Motor neuron (in vitro differentiated cells): ENCODE measurements around the gene WIPF3. TPM values are rescaled to one million over a fixed set of nuclear protein-coding genes. Genes with fewer than 3 reads are reported as not detected.
A peak's percentile ranks its signal among the peaks of the same experiment; 100 is the strongest.

Experiments
- ATAC-seq, 8 experiments: fragments of 200-7000 bp; cut with Tn5 transposase; replicated peaks in 6 of 8; 2 replicates each; pipeline ENCODE4 v1.8.0; 2021; ENCODE audit warnings: mild to moderate bottlenecking in 8 of 8, moderate library complexity in 8 of 8
- H3K27ac ChIP-seq, 2 donors: fragments of 250-450 bp; sonication (Bioruptor Pico); 2 replicates each; pipeline ENCODE4 v1.9.0; 2021; ENCODE audit warnings: antibody characterized with exemption in 2 of 2, mild to moderate bottlenecking in 2 of 2, moderate library complexity in 1 of 2
- H3K4me1 ChIP-seq, 2 donors: fragments of 250-450 bp; sonication (Bioruptor Pico); replicated peaks in 1 of 2; 2 replicates each; pipeline ENCODE4 v1.6.1; 2021; ENCODE audit warnings: antibody characterized with exemption in 2 of 2, mild to moderate bottlenecking in 2 of 2, moderate library complexity in 1 of 2
- H3K4me3 ChIP-seq, 5 donors: fragments of 250-450 bp; sonication (Bioruptor Pico); 2 replicates each; pipeline ENCODE4 v1.9.0; 2021; ENCODE audit warnings: antibody characterized with exemption in 5 of 5, mild to moderate bottlenecking in 5 of 5, moderate library complexity in 4 of 5
- WGBS, 10 experiments: fragments of 450-650 bp; shearing (Covaris generic); methylation state at CpG; one replicate each; pipeline ENCODE4 v1.0.0; 2022; 5-methylcytosine and 5-hydroxymethylcytosine counted together
- in situ Hi-C, 9 experiments: fragments of 400-800 bp; cut with MboI; loops; one replicate each; pipeline ENCODE4 v1.15.0; 2021; ENCODE audit warnings: low sequenced_read_pairs in 9 of 9, low pct_unique_long_range_greater_than_20kb in 2 of 9; ENCODE audit not compliant: unreplicated experiment in 9 of 9
- total RNA-seq, 8 experiments: library from RNA; unstranded; fragments of 300-600 nt; gene quantifications; 2 replicates each; pipeline versions ENCODE4 v1.2.3 to v1.2.4, GENCODE V29; 2022

The WIPF3 gene
- total RNA-seq, 8 experiments from 2014 or later = 0.18 to 5.4 (median 2.2) TPM

DNA sequence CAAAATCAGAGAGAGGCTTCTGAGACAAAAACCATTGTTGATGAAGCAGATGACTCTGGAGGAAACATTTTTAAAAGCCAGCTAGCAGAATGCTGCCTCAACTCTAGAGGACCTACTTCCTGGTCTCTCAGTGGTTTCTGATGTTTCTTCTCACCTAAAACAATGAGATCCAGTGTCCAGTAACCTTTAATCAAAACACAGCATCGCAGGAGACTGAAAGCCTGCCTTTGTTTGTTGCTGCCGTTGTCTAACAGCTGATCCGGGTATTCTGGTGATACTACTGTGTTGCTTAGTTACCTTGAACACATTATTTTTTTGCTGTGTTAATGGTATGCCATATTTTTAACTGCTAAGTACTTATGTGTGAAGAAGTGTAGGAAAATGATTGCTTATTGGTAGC, 70.9 kb downstream of the WIPF3 start:
- peak in 7 of 8 experiments; percentile 21 to 73 (median 46) for ATAC-seq
- no peak overlapping the region for H3K4me3 ChIP-seq
- 22 to 78% (median 56%) methylated on average over 2 to 3 of the region's 3 CpGs for WGBS, 10 experiments
- no peak overlapping the region for H3K27ac ChIP-seq
- in situ Hi-C loops = no loop called here
- H3K4me1 ChIP-seq = peaks cover 8% of the 10 kb centered on the region in 2 donors

DNA sequence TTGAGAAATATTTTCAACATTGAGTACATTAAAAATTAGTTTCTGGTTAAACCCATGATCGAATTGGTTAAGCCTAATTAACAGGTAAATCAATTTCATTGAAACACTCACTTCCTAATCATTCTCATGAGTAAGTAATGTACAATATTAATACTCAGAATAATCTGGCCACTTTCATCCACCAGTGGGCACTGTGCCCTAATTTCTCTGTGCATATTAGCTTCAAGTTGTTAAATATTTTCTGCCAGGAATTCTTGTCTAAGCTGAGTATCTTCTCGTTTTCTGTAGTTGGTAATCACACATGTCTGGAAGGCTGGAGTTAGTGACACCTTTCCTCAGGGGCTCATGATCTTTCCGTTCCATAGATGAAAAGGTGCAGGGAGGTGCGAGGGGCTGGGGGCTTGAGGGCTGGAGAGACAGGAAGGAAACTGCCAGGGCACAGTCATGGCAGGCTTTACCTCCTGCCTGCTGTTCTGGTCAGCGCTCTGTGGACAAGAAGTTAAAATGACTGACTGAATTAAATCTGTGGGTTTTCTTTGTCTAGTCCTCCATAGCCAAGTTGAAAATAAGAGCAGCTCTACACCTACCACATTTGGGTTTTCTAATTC, 71.9 kb downstream of the WIPF3 start:
- H3K4me1 ChIP-seq = peaks cover 8% of the 10 kb centered on the region in 2 donors
- ATAC-seq = peak in 3 of 8 experiments; percentile 52 to 74 (median 61)
- in situ Hi-C loops = no loop called here
- no peak overlapping the region for H3K27ac ChIP-seq
- no peak overlapping the region for H3K4me3 ChIP-seq
- 10 to 93% (median 79%) methylated on average over 1 to 5 of the region's 5 CpGs; no CpG with 5 or more reads in 2 of the 10 experiments for WGBS, 10 experiments

DNA sequence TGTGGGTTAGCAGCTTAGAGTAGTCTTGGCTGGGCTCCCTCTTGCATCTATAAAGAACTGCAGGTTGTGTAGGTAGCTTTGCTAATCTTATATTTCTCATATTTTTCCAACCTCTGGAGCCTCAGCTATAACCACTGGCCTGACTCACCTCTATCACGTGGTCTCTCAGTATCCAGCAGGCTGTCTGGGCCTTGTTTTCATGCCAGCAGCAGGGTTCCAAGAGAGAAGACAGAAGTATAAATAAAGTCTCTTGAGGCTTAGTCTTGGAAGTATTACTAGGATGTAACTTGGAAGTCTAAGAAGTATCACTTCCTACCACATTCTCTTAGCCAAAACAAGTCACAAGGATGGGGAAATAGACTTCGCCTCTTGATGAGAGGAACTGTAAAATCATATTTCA, 73.3 kb downstream of the WIPF3 start:
- H3K4me1 ChIP-seq = peaks cover 8% of the 10 kb centered on the region in 2 donors
- in situ Hi-C loops = no loop called here
- ATAC-seq = no peak
- H3K27ac ChIP-seq = no peak overlapping the region
- 0 to 100% (median 86%) methylated on average over 1 to 2 of the region's 2 CpGs for WGBS, 10 experiments
- H3K4me3 ChIP-seq = no peak overlapping the region

GRCh38 chr7:29881724-29882123, 75.4 kb downstream of the WIPF3 start:
- Histone ChIP-seq H3K27ac (no peak overlapping the region), H3K4me1 (peaks cover 8% of the 10 kb centered on the region in 2 donors), H3K4me3 (no peak overlapping the region)
- in situ Hi-C loops = no loop called here
- peak in 1 of 8 experiments; percentile 23 for ATAC-seq
- 0 to 100% (median 63%) methylated on average over 1 to 7 of the region's 7 CpGs; no CpG with 5 or more reads in 2 of the 10 experiments for WGBS, 10 experiments

DNA sequence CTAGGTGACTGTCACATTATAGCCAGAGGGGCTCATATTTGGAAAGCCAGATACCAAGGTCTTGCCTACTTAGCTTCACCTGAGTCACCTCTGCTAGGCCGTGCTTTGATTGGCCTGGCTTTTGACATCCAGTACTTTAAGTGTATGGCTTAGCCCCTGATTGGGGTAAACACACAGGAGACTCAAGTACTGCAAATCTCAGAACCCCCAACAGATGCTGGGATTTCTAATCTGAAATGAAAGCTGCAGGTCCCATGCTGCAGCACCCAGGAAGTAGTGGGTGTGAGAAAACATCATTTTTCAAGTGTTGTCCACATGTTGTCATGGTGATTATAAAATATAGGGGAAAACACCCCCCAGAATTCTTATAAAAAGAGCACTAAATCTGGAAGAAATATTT, 76.2 kb downstream of the WIPF3 start:
- WGBS, 10 experiments = 100% methylated on average over 1 of the region's 1 CpG; no CpG with 5 or more reads in 4 of the 10 experiments
- in situ Hi-C loops = no loop called here
- Histone ChIP-seq H3K4me3 (no peak overlapping the region), H3K27ac (no peak overlapping the region), H3K4me1 (peaks cover under 1% of the 10 kb centered on the region in 2 donors)
- no peak for ATAC-seq

GRCh38 chr7:29883462-29884398, 77.4 kb downstream of the WIPF3 start:
- H3K27ac ChIP-seq = no peak overlapping the region
- in situ Hi-C loops = no loop called here
- ATAC-seq = peak in 1 of 8 experiments; percentile 46

DNA sequence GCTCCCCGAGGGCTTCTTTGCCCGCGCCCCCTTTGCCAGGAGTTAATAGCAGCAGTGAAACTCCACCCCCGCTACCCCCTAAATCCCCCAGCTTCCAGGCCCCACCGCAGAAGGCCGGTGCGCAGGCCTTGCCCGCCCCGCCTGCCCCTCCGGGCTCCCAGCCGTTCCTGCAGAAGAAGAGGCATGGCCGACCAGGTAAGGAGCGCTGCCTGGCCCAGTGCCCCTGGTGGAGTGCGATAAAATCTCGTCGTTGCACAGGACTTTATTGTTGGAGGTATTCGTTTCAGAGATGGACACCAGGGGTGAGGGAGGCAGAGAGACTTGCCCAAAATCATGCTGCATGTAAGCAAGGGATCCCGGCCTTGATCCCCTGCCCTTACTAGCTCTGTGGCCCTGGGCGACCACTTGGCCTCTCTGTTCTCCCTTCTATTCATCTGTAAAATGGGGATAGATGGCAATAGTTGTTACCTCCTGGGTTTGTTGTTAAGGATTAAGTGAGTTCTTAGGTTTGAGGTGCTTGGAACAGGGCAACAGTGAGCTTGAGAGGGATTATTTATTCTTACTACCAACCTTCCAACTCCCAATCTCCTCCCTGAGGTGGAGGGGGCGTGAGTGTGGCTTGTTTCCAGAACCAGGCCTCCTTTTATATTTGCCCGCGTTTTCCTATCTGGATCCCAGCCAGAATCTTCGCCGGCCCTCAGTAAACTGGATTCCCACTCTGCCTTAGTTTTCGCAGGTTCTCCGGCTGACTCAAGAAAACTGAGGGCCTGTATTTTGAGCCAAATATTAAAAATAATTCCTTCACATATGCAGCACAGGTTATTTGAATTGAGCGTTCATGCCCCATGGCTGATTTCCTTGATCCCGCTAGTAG, 78.3 kb downstream of the WIPF3 start:
- Histone ChIP-seq H3K4me1 (no peaks in the 10 kb centered on the region), H3K27ac (no peak overlapping the region), H3K4me3 (no peak overlapping the region)
- in situ Hi-C loops = no loop called here
- no peak for ATAC-seq
- 56 to 100% (median 79%) methylated on average over 1 to 9 of the region's 28 CpGs; no CpG with 5 or more reads in 2 of the 10 experiments for WGBS, 10 experiments

More at GRCh38 chr7:29883462-29884398, 77.4 kb downstream of the WIPF3 start:
- WGBS, 10 experiments = 13 to 100% (median 88%) methylated on average over 1 to 4 of the region's 46 CpGs; no CpG with 5 or more reads in 6 of the 10 experiments
- Histone ChIP-seq H3K4me3 (no peak overlapping the region), H3K4me1 (no peaks in the 10 kb centered on the region)

GRCh38 chr7:29885626-29886025, 79.3 kb downstream of the WIPF3 start:
- Histone ChIP-seq H3K4me3 (no peak overlapping the region), H3K4me1 (no peaks in the 10 kb centered on the region), H3K27ac (no peak overlapping the region)
- WGBS, 10 experiments = 62 to 100% (median 86%) methylated on average over 1 to 3 of the region's 3 CpGs; no CpG with 5 or more reads in 1 of the 10 experiments
- in situ Hi-C loops = no loop called here
- ATAC-seq = no peak

DNA sequence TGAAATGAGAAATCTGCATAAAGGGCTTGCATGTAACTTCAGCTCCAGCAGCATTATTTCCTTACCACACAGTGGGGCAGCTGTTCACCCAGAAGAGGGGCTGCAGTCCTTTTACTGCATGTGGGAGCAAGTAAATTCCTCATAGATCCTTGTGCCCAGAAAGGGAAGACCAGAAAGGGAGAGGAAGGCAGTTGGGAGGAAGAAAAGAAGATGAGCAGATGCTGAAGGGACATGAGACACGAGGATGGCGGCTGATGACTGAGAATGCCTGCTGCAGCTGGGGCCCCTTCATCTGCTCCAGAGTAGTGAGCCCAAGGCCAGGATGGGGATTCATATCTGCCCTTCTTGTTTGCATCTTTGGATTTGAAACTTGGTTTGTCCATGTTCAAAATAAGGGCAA, 80.5 kb downstream of the WIPF3 start:
- Histone ChIP-seq H3K4me3 (no peak overlapping the region), H3K27ac (no peak overlapping the region), H3K4me1 (no peaks in the 10 kb centered on the region)
- ATAC-seq = no peak
- 100% methylated on average over 1 of the region's 2 CpGs; no CpG with 5 or more reads in 9 of the 10 experiments for WGBS, 10 experiments
- in situ Hi-C loops = no loop called here

DNA sequence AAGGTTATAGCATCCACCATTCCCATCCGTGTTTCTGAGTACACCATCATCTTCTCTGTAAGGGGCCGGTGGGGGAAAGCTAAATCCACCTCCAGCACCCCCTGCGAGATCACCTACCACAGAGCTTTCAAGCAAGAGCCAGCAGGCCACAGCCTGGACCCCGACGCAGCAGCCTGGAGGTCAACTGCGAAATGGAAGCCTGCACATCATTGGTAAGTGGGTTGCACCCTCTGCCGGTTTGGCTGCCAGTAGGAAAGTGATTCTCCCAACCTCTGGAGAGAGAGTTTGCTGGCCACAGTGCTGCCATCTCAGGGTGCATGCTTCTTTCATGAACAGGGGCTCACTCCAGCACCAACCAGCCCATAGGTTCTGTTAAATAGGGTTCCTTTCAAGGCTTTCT, 81.7 kb downstream of the WIPF3 start:
- H3K4me1 ChIP-seq = peaks cover 0 to 1% of the 10 kb centered on the region in 2 donors
- 77 to 83% (median 79%) methylated on average over 3 to 5 of the region's 7 CpGs; no CpG with 5 or more reads in 7 of the 10 experiments for WGBS, 10 experiments
- in situ Hi-C loops = no loop called here
- no peak overlapping the region for H3K4me3 ChIP-seq
- H3K27ac ChIP-seq = no peak overlapping the region
- ATAC-seq = no peak

DNA sequence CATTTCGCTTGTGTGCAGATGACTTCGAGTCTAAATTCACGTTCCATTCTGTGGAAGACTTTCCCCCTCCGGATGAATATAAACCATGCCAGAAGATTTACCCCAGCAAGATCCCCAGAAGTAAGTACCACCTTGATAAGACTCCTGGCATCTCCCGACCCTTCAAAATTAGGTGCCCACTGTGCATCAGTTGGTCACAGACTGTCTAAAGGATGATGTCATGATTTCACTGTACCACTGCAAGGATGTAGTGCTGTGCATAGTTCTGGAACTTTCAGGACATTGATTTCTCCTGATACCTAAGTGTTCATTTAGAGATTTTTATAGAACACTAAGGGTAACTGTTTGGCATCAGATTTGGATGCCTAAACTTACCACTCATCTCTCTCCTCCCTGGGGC, 83.0 kb downstream of the WIPF3 start:
- in situ Hi-C loops = no loop called here
- H3K27ac ChIP-seq = no peak overlapping the region
- H3K4me1 ChIP-seq = peaks cover 9 to 14% of the 10 kb centered on the region in 2 donors
- 13 to 100% (median 89%) methylated on average over 1 to 5 of the region's 5 CpGs; no CpG with 5 or more reads in 2 of the 10 experiments for WGBS, 10 experiments
- no peak for ATAC-seq
- H3K4me3 ChIP-seq = no peak overlapping the region

- in situ Hi-C loops = no loop called here
- WGBS, 10 experiments = 57 to 100% (median 93%) methylated on average over 1 to 4 of the region's 4 CpGs; no CpG with 5 or more reads in 4 of the 10 experiments
- ATAC-seq = no peak
- no peak overlapping the region for H3K27ac ChIP-seq
- peaks cover 12 to 21% of the 10 kb centered on the region in 2 donors for H3K4me1 ChIP-seq
- H3K4me3 ChIP-seq = no peak overlapping the region
Observed at GRCh38 chr7:29890251-29890650, 83.9 kb downstream of the WIPF3 start.
